ENCODE results near the gene ABCA4.

The ABCA4 gene

GRCh38 chr1:94025383-94026340, 95.3 kb downstream of the ABCA4 start:
- peak; percentile 56 for DNase-seq

- DNase-seq, result no peak
Observed at GRCh38 chr1:94024104-94024792, 96.7 kb downstream of the ABCA4 start.

- peak; percentile 18 for DNase-seq
Observed at GRCh38 chr1:94022471-94023189, 98.3 kb downstream of the ABCA4 start.

- DNase-seq, result no peak
Observed at GRCh38 chr1:94020764-94021579, 100.0 kb downstream of the ABCA4 start.

GRCh38 chr1:94019327-94019726, 101.6 kb downstream of the ABCA4 start:
- DNase-seq, result no peak

GRCh38 chr1:94017155-94017829, 103.7 kb downstream of the ABCA4 start:
- no peak for DNase-seq

- DNase-seq, result no peak
Observed at GRCh38 chr1:94015489-94015817, 105.5 kb downstream of the ABCA4 start.

- DNase-seq, result no peak
Observed at GRCh38 chr1:94014635-94015488, 106.1 kb downstream of the ABCA4 start.

- DNase-seq, result no peak
Observed at GRCh38 chr1:94014087-94014486, 106.9 kb downstream of the ABCA4 start.

- no peak for DNase-seq
Observed at GRCh38 chr1:94013367-94013878, 107.5 kb downstream of the ABCA4 start.

GRCh38 chr1:94012708-94013366, 108.1 kb downstream of the ABCA4 start:
- DNase-seq, result no peak

- no peak for DNase-seq
Observed at GRCh38 chr1:94011709-94012595, 109.0 kb downstream of the ABCA4 start.

GRCh38 chr1:94011129-94011528, 109.8 kb downstream of the ABCA4 start:
- DNase-seq, result no peak

GRCh38 chr1:94009304-94009703, 111.6 kb downstream of the ABCA4 start:
- DNase-seq, result no peak

GRCh38 chr1:94006604-94007003, 114.3 kb downstream of the ABCA4 start:
- no peak for DNase-seq

- DNase-seq, result no peak
Observed at GRCh38 chr1:94004924-94005323, 116.0 kb downstream of the ABCA4 start.

- DNase-seq, result no peak
Observed at GRCh38 chr1:94002046-94002787, 118.7 kb downstream of the ABCA4 start.

- DNase-seq, result no peak
Observed at GRCh38 chr1:94001397-94002045, 119.4 kb downstream of the ABCA4 start.

Measured in NCI-H345 (cell line).